ACC112 (cell line): ENCODE measurements around the gene PAX7.
"Not testable (repeated sequence)": the region's sequence is repeated elsewhere in the genome, so short reads cannot be mapped to it uniquely, and the experiment has no call there.

Experiments
- H2AFZ ChIP-seq: fragments of 200-600 bp; sonication (generic); one replicate; pipeline ENCODE4 v1.6.0; 2017; ENCODE audit warnings: antibody characterized with exemption, low read length; ENCODE audit not compliant: unreplicated experiment
- H3K27ac ChIP-seq: fragments of 200-600 bp; sonication (generic); 2 replicates; pipeline ENCODE4 v1.5.1; 2014; ENCODE audit warnings: low read depth, mild to moderate bottlenecking, antibody characterized with exemption, low read length, moderate library complexity
- H3K27me3 ChIP-seq: fragments of 200-600 bp; sonication (generic); 2 replicates; pipeline ENCODE4 v1.6.1; 2014; ENCODE audit warnings: mild to moderate bottlenecking, antibody characterized with exemption, low read length, moderate library complexity, mixed read lengths; ENCODE audit not compliant: insufficient read depth
- H3K36me3 ChIP-seq: fragments of 200-600 bp; sonication (generic); 2 replicates; pipeline ENCODE4 v1.6.1; 2016; ENCODE audit warnings: mild to moderate bottlenecking, antibody characterized with exemption, low read length, moderate library complexity, mixed read lengths; ENCODE audit not compliant: insufficient read depth
- H3K4me1 ChIP-seq: fragments of 200-600 bp; sonication (generic); one replicate; pipeline ENCODE4 v1.6.1; 2016; ENCODE audit warnings: low read length, mixed read lengths; ENCODE audit not compliant: insufficient read depth, unreplicated experiment, control insufficient read depth
- H3K4me3 ChIP-seq: fragments of 200-600 bp; sonication (generic); 2 replicates; pipeline ENCODE4 v1.5.1; 2014; ENCODE audit warnings: mild to moderate bottlenecking, low read depth, low read length
- H3K79me2 ChIP-seq: fragments of 200-600 bp; sonication (generic); one replicate; pipeline ENCODE4 v1.6.0; 2016; ENCODE audit warnings: low read length; ENCODE audit not compliant: control insufficient read depth, unreplicated experiment, insufficient read depth

Gene PAX7

DNA sequence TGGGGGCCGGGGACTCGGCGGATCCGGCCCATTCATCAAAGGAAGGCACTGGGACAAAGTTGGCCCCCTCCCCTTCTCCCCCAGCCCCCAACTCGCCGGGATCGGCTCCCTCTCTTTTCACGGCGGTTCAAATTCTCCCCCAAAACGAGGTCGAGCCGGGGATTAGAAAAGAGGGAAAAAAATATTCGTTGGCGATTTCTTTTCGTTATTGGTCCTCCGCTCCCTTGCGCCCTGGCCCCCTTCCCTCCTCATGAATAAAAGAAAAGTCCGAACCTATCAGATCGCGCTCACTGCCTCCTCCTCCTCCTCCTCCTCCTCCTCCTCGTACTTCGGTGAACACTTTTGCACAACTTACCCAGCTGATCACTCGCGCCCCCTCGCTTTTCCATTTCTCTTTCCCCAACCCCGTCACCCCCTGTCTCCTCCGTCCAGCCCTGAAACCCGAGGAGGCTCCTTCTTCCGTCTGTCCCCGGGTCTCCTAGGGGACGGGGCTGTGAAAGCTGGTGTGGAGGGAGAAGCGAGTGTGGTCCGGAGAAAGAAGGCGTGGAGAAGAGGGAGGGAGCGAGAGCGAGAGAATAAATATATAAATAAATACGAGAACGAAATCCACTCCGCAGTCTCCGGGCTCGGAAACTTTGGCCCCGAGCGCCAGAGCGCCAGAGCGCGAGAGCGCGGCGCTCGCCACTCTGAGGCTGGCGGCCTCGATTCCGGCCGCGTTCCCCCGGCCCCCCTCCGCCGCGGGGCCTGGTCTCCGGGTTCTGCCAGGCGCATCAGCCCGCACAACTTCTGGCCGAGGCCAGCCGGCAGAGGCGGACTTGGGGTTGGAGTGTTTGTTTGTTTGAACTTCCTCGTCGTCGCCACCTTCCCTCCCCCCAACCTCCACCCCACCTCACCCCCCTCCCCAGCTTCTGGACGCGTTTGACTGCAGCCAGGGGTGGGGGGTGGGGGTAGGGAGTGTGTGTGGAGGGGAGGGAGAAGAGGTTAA is at the start of gene PAX7:
TSS of gene PAX7 (plus strand) at position 336 of the 985 bp plus-strand sequence. CDS start 758 bp downstream, outside the sequence.
- Histone ChIP-seq H3K79me2 (no peaks in the 10 kb centered on the region), H3K4me1 (no peaks in the 10 kb centered on the region), H3K27me3 (peaks cover 90% of the 10 kb centered on the region), H3K36me3 (no peaks in the 10 kb centered on the region), H3K4me3 (no peak within 1 kb of the TSS), H3K27ac (no peak within 1 kb of the TSS), H2AFZ (no peak within 1 kb of the TSS)

- Histone ChIP-seq H3K27ac (no peak overlapping the region), H3K36me3 (no peaks in the 10 kb centered on the region), H3K79me2 (no peaks in the 10 kb centered on the region), H3K4me1 (no peaks in the 10 kb centered on the region), H3K4me3 (no peak overlapping the region), H3K27me3 (peaks cover 2% of the 10 kb centered on the region; the same call in 1 of the 2 replicates), H2AFZ (no peak overlapping the region)
Measured at GRCh38 chr1:18581420-18581880, 49.2 kb upstream of the PAX7 start.

- Histone ChIP-seq H2AFZ (no peak overlapping the region), H3K4me1 (no peaks in the 10 kb centered on the region), H3K79me2 (no peaks in the 10 kb centered on the region), H3K27ac (no peak overlapping the region), H3K4me3 (no peak overlapping the region), H3K27me3 (peaks cover 16% of the 10 kb centered on the region), H3K36me3 (no peaks in the 10 kb centered on the region)
Measured at GRCh38 chr1:18582890-18583289, 47.8 kb upstream of the PAX7 start.

- no peak overlapping the region for H3K27ac ChIP-seq
- peaks cover 21% of the 10 kb centered on the region for H3K27me3 ChIP-seq
- no peak overlapping the region for H2AFZ ChIP-seq
- no peak overlapping the region for H3K4me3 ChIP-seq
- H3K4me1 ChIP-seq, result no peaks in the 10 kb centered on the region
- no peaks in the 10 kb centered on the region for H3K36me3 ChIP-seq
- no peaks in the 10 kb centered on the region for H3K79me2 ChIP-seq
Measured at GRCh38 chr1:18583326-18583941, 47.2 kb upstream of the PAX7 start.

- not testable (repeated sequence) for H3K4me3 ChIP-seq, H3K36me3 ChIP-seq, H3K79me2 ChIP-seq, H3K4me1 ChIP-seq, H3K27ac ChIP-seq, H2AFZ ChIP-seq
- H3K27me3 ChIP-seq, result peaks cover 26% of the 10 kb centered on the region
Measured at GRCh38 chr1:18586016-18586415, 44.6 kb upstream of the PAX7 start.

DNA sequence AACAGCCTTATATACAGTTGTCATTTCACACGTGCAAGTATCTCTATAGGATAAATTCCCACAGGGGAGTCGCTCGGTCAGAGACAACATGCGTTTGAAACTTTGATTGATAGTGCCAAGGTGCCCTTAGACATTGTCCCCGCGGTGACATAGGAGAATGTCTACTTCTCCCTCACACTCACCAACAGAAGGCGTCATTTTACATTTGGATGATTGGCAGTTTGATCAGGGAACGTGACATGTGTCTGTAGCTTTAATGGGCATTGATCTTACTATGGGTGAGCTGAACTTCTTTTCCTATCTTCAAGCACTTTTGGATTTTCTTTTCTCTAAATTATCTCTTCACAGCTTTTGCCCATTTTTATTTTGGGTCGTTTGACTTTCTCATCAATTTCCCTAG is 42.6 kb upstream of the PAX7 start:
- Histone ChIP-seq H3K4me3 (no peak overlapping the region), H3K36me3 (no peaks in the 10 kb centered on the region), H3K27ac (no peak overlapping the region), H3K79me2 (no peaks in the 10 kb centered on the region), H3K27me3 (peaks cover 26% of the 10 kb centered on the region), H2AFZ (no peak overlapping the region), H3K4me1 (no peaks in the 10 kb centered on the region)

DNA sequence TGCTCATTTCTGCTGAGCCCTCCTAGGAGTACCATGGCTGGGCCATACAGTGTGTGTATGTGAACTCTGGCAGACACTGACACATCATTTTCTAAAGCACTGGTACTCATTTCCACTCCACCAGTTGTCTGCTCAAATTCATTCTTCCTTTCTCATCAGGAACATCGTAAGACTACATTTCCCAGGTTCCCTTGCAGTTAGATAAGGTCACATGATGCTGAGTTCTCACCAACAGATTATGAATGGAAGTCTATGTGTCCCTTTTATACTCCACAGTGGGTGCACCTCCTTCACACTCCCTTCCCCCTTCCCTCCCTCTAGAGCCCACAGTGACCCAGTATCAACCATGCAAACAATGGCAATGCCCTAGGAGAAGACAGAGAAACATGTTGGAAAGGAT is 38.3 kb upstream of the PAX7 start:
- H3K79me2 ChIP-seq, result no peaks in the 10 kb centered on the region
- H3K27me3 ChIP-seq, result peaks cover 28% of the 10 kb centered on the region
- no peak overlapping the region for H3K27ac ChIP-seq
- H3K4me3 ChIP-seq, result no peak overlapping the region
- H3K36me3 ChIP-seq, result no peaks in the 10 kb centered on the region
- no peaks in the 10 kb centered on the region for H3K4me1 ChIP-seq
- no peak overlapping the region for H2AFZ ChIP-seq

DNA sequence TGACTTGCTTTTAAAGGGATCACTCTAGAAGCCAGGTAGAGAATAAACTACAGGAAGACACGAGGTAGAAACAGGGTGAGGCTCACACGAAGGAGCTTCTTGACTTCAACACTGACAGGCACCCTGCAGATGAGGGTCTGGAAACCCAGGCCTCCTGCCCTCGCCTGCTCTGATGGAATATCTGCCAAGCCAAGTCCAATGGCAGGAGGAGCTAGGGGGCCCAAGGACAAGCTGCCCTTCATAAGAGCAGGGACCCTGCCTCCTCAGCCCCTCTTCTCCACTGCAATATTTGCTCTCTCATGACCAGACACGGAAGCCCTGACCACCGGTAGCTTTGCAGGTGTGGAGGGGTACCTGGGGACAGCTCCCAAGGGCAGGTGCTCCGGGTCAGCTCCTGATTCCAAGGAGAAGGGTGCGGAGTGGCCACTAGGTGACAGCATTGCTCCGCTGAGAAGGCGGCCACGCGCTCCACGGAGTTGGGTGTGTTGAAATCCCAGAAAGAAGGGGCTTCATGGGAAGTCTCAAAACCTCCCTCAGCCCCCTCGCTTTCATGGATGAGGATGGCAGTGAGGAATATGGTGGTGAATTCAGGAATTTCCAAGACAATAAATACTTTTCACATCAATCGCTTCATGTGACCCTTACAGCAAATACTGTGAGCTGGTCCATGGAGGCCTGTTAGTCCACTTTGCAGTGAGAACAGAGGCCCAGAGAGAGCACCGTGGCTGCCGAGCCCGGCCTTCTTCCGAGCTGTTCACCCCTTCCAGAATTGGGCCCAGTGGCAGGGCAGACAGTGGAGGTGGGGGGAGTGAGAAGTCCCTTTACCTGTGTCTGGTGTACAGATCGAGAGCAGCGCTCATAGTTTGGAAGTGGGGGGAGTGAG is 33.2 kb upstream of the PAX7 start:
- Histone ChIP-seq H3K27me3 (peaks cover 28% of the 10 kb centered on the region), H3K4me1 (no peaks in the 10 kb centered on the region), H2AFZ (no peak overlapping the region), H3K4me3 (no peak overlapping the region), H3K36me3 (no peaks in the 10 kb centered on the region), H3K79me2 (no peaks in the 10 kb centered on the region), H3K27ac (no peak overlapping the region)

DNA sequence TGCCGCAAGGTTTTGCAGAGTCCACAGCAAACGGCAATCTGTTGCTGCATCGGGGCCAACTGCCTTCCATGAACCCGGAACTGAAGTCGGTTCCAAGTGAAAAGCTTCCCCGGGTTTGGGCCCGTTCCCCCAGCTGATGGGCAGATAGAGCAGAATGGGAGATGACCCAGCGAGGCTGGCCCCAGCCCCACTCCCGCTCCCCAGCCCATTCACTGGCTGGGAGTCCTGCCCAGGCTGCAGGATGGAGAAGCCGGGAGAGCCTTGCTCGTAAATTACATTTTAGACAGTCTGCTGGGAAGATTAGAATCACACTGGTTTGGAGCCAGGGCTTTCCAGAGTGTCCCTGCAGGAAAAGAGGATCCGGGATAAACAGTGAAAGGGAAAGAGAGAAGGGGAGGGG is 31.6 kb upstream of the PAX7 start:
- no peak overlapping the region for H3K27ac ChIP-seq
- H3K36me3 ChIP-seq, result no peaks in the 10 kb centered on the region
- H3K4me3 ChIP-seq, result no peak overlapping the region
- H3K4me1 ChIP-seq, result no peaks in the 10 kb centered on the region
- no peaks in the 10 kb centered on the region for H3K79me2 ChIP-seq
- no peak overlapping the region for H2AFZ ChIP-seq
- peaks cover 22% of the 10 kb centered on the region for H3K27me3 ChIP-seq

DNA sequence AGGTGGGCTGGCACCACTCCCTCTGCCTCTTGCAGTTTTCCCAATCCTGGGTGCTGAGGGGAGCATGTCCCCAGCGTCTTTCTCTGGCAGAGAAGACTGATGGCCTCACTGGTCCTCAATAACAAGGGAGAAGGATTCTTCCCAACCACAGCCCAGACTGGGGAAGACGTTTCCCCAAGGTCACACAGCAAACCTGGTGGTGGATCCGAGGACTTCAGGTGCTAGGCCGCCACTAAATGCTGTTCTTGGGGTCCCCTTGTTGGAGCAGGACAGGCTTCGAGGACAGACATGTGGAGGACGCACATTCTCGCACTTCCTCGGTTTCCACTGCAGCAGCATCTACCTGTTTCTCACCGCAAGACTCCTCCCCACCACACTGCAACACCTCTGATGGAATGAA is 30.9 kb upstream of the PAX7 start:
- Histone ChIP-seq H3K27me3 (peaks cover 16% of the 10 kb centered on the region), H3K36me3 (no peaks in the 10 kb centered on the region), H3K4me1 (no peaks in the 10 kb centered on the region), H3K79me2 (no peaks in the 10 kb centered on the region), H2AFZ (no peak overlapping the region), H3K27ac (no peak overlapping the region), H3K4me3 (no peak overlapping the region)
